Astrocyte (in vitro differentiated cells and primary cell): Measurements from ENCODE around the gene HNF1B.

Source experiments
- CTCF ChIP-seq: IDR thresholded peaks from 2 replicates; pipeline ENCODE4 v1.5.1; 2011; ENCODE audit warnings: low read depth, mild to moderate bottlenecking, inconsistent platforms, low read length, moderate library complexity; ENCODE audit not compliant: insufficient read depth
- EZH2 ChIP-seq: IDR thresholded peaks from 2 replicates; pipeline ENCODE4 v1.6.1; 2012; ENCODE audit warnings: mild to moderate bottlenecking, low read length, inconsistent platforms; ENCODE audit not compliant: insufficient read depth

- TF ChIP-seq CTCF (no peak), EZH2 (no peak)
Measured at GRCh38 chr17:37713028-37713431, 31.8 kb downstream of the HNF1B start.
